ENCODE measurements around the gene ZNF346. TPM values are rescaled to one million over a fixed set of nuclear protein-coding genes. Genes with fewer than 3 reads are reported as not detected.

Gene ZNF346
- total and polyA plus RNA-seq, 2 of the 13 experiments (the other 11 are each of a cell fraction or from before 2014, with no cell fraction given), result 8.6 to 19.4 TPM

DNA sequence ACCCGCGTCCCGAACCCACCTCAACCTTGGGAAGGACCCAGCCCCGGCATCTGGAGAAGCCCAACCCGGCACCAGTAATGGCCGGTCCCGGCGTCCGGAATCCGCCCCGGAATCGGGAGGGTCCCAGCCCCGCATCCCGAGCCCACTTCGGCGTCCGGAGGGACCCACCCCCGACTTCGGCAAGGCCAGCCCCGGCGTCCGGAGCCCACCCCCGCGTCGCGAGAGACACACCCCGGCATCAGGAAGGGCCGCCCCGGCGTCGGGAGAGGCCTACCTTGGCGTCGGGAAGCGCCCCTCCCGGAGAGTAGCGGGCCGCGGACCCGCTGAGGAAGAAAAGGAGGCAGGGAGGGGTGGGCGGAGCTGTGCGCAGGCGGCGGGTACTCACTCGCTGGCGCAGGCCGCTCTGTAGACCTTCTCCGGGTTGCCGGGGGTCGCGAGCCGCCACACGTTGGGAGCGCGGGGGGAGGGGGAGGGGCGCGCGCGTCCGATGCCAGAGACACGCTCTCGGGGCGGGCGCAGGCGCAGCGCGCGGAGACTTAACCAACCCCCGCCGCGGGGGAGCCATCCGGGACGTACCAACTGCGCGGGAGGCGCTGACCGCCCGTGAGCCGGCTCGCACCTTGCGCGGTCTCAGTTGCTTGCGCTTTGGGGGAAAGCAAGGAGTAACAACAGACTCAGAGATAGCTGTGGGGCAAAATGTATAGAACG, 16.1 kb upstream of the ZNF346 start, which contains the start of gene UIMC1 (continued):
- TF ChIP-seq, protein P1, sequence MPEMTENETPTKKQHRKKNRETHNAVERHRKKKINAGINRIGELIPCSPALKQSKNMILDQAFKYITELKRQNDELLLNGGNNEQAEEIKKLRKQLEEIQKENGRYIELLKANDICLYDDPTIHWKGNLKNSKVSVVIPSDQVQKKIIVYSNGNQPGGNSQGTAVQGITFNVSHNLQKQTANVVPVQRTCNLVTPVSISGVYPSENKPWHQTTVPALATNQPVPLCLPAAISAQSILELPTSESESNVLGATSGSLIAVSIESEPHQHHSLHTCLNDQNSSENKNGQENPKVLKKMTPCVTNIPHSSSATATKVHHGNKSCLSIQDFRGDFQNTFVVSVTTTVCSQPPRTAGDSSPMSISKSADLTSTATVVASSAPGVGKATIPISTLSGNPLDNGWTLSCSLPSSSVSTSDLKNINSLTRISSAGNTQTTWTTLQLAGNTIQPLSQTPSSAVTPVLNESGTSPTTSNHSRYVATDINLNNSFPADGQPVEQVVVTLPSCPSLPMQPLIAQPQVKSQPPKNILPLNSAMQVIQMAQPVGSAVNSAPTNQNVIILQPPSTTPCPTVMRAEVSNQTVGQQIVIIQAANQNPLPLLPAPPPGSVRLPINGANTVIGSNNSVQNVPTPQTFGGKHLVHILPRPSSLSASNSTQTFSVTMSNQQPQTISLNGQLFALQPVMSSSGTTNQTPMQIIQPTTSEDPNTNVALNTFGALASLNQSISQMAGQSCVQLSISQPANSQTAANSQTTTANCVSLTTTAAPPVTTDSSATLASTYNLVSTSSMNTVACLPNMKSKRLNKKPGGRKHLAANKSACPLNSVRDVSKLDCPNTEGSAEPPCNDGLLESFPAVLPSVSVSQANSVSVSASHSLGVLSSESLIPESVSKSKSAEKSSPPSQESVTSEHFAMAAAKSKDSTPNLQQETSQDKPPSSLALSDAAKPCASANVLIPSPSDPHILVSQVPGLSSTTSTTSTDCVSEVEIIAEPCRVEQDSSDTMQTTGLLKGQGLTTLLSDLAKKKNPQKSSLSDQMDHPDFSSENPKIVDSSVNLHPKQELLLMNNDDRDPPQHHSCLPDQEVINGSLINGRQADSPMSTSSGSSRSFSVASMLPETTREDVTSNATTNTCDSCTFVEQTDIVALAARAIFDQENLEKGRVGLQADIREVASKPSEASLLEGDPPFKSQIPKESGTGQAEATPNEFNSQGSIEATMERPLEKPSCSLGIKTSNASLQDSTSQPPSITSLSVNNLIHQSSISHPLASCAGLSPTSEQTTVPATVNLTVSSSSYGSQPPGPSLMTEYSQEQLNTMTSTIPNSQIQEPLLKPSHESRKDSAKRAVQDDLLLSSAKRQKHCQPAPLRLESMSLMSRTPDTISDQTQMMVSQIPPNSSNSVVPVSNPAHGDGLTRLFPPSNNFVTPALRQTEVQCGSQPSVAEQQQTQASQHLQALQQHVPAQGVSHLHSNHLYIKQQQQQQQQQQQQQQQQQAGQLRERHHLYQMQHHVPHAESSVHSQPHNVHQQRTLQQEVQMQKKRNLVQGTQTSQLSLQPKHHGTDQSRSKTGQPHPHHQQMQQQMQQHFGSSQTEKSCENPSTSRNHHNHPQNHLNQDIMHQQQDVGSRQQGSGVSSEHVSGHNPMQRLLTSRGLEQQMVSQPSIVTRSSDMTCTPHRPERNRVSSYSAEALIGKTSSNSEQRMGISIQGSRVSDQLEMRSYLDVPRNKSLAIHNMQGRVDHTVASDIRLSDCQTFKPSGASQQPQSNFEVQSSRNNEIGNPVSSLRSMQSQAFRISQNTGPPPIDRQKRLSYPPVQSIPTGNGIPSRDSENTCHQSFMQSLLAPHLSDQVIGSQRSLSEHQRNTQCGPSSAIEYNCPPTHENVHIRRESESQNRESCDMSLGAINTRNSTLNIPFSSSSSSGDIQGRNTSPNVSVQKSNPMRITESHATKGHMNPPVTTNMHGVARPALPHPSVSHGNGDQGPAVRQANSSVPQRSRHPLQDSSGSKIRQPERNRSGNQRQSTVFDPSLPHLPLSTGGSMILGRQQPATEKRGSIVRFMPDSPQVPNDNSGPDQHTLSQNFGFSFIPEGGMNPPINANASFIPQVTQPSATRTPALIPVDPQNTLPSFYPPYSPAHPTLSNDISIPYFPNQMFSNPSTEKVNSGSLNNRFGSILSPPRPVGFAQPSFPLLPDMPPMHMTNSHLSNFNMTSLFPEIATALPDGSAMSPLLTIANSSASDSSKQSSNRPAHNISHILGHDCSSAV (CRISPR knock-in tag; IDR thresholded peaks at IDR 0.05; ENCODE audit: borderline replicate concordance), result no peak
- no peak for TF ChIP-seq MAFG (CRISPR knock-in tag; IDR thresholded peaks at IDR 0.05)
- TF ChIP-seq, protein P2, sequence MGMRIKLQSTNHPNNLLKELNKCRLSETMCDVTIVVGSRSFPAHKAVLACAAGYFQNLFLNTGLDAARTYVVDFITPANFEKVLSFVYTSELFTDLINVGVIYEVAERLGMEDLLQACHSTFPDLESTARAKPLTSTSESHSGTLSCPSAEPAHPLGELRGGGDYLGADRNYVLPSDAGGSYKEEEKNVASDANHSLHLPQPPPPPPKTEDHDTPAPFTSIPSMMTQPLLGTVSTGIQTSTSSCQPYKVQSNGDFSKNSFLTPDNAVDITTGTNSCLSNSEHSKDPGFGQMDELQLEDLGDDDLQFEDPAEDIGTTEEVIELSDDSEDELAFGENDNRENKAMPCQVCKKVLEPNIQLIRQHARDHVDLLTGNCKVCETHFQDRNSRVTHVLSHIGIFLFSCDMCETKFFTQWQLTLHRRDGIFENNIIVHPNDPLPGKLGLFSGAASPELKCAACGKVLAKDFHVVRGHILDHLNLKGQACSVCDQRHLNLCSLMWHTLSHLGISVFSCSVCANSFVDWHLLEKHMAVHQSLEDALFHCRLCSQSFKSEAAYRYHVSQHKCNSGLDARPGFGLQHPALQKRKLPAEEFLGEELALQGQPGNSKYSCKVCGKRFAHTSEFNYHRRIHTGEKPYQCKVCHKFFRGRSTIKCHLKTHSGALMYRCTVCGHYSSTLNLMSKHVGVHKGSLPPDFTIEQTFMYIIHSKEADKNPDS (CRISPR knock-in tag; IDR thresholded peaks at IDR 0.05), result no peak
- no peak for TF ChIP-seq SRF (IDR thresholded peaks at IDR 0.05; ENCODE audit: low read depth, low read length)
- TF ChIP-seq, protein P3, sequence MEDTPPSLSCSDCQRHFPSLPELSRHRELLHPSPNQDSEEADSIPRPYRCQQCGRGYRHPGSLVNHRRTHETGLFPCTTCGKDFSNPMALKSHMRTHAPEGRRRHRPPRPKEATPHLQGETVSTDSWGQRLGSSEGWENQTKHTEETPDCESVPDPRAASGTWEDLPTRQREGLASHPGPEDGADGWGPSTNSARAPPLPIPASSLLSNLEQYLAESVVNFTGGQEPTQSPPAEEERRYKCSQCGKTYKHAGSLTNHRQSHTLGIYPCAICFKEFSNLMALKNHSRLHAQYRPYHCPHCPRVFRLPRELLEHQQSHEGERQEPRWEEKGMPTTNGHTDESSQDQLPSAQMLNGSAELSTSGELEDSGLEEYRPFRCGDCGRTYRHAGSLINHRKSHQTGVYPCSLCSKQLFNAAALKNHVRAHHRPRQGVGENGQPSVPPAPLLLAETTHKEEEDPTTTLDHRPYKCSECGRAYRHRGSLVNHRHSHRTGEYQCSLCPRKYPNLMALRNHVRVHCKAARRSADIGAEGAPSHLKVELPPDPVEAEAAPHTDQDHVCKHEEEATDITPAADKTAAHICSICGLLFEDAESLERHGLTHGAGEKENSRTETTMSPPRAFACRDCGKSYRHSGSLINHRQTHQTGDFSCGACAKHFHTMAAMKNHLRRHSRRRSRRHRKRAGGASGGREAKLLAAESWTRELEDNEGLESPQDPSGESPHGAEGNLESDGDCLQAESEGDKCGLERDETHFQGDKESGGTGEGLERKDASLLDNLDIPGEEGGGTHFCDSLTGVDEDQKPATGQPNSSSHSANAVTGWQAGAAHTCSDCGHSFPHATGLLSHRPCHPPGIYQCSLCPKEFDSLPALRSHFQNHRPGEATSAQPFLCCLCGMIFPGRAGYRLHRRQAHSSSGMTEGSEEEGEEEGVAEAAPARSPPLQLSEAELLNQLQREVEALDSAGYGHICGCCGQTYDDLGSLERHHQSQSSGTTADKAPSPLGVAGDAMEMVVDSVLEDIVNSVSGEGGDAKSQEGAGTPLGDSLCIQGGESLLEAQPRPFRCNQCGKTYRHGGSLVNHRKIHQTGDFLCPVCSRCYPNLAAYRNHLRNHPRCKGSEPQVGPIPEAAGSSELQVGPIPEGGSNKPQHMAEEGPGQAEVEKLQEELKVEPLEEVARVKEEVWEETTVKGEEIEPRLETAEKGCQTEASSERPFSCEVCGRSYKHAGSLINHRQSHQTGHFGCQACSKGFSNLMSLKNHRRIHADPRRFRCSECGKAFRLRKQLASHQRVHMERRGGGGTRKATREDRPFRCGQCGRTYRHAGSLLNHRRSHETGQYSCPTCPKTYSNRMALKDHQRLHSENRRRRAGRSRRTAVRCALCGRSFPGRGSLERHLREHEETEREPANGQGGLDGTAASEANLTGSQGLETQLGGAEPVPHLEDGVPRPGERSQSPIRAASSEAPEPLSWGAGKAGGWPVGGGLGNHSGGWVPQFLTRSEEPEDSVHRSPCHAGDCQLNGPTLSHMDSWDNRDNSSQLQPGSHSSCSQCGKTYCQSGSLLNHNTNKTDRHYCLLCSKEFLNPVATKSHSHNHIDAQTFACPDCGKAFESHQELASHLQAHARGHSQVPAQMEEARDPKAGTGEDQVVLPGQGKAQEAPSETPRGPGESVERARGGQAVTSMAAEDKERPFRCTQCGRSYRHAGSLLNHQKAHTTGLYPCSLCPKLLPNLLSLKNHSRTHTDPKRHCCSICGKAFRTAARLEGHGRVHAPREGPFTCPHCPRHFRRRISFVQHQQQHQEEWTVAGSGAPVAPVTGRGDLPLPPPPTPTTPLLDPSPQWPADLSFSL (CRISPR knock-in tag; IDR thresholded peaks at IDR 0.05), result no peak
- TF ChIP-seq RNF2 (conservative IDR thresholded peaks at IDR 0.05; ENCODE audit: low read depth), result no peak
- no peak; the same call in 1 of the 2 replicates for TF ChIP-seq HDAC2 (CRISPR knock-in tag; IDR thresholded peaks at IDR 0.05)
- peak; percentile 51; the same call in 1 of the 2 replicates for TF ChIP-seq DR1 (CRISPR knock-in tag; IDR thresholded peaks at IDR 0.05)
- peak; percentile 67; the same call in 1 of the 2 replicates for TF ChIP-seq HES4 (CRISPR knock-in tag; IDR thresholded peaks at IDR 0.05; ENCODE audit: borderline replicate concordance)
- TF ChIP-seq, protein P4, sequence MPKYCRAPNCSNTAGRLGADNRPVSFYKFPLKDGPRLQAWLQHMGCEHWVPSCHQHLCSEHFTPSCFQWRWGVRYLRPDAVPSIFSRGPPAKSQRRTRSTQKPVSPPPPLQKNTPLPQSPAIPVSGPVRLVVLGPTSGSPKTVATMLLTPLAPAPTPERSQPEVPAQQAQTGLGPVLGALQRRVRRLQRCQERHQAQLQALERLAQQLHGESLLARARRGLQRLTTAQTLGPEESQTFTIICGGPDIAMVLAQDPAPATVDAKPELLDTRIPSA (CRISPR knock-in tag; IDR thresholded peaks at IDR 0.05; ENCODE audit: borderline replicate concordance), result no peak; the same call in 1 of the 2 replicates
